Measurements from ENCODE around the gene TRIP12.
"Not testable (repeated sequence)": the region's sequence is repeated elsewhere in the genome, so short reads cannot be mapped to it uniquely, and the experiment has no call there.

TRIP12 gene

DNA sequence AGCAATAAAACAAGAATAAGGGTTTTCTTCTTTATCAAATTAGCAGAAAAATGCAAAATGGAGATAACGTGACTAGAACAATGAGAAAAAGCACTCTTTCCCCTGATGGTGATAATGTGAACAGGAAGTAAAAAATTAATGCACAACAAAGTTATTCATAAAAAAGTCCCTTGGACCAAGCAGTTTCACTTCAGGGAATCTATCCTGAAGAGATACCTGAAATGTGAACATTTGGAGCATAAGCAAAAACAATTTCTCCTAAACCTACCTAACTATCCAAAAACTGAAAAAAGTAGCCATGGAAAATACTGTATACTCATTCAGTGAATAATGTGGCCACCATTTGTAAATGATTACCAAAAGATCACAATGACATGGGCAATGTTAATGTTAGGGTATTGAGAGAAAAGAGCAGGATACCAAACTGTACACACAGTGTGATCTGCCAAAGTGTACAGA, 48.7 kb downstream of the TRIP12 start:
- no peak for DNase-seq

DNA sequence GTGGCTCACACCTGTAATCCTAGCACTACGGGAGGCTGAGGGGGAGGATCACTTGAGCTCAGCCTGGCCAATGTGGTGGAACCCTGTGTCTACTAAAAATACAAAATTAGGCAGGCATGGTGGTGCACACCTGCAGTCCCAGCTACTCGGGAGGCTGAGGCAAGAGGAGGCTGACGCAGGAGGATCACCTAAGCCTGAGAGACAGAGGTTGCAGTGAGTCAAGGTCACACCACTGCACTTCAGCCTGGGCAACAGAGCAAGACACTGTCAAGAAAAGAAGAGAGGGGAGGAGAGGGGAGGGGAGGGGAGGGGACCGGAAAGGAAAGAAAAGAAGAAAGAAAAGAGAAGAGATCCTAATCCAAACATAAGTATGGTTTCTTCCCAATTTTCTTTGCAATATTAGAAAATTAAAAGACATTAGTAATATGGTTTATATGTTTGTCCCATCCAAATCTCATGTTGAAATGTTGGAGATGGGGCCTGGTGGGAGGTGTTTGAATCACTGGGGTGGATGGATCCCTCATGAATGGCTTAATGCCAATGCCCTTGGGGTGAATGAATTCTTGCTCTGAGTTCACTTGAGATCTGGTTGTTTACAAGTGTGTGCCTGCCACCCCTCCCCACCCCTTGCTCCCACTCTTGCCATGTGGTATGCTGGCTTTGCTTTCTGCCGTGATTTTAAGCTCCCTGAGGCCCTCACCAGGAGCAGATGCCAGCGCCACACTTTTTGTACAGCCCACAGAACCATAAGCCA, 50.7 kb downstream of the TRIP12 start:
- no peak for DNase-seq

DNA sequence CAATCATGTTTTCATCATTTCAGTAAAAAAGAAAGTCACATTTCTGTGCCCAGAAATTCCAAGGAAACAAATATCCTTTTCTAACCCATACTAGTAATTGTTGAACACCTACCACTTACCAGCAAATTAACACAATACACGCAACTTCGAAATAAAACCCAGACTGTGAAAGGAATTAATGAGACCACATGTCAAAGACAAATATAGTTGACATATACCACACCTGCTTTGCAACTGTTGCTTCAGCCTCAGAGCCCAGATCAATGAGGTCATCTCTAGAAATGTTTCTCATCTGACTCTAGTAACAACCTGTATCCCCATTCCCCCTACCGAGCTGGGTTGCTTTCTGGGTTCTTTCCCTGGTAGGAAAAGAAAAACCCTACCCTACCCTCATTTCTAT, 52.6 kb downstream of the TRIP12 start:
- DNase-seq, result no peak

DNA sequence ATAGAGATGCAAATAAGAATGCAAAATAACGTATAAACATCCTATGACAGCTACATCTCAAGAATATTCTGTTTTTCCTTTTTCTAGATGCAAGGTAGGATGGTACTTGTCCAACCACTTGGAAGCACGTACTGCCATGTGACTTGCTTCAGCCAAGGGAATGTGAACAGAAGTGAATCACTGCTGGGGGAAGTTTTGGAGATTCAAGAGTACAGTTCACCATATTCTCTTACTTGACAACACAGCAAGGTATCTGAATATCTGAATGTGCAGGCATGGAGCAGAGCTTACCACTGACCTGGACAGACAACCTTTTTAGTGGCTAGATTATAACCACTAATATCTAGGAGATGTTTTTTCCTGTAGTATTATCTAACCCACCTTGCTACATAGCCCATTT, 53.0 kb downstream of the TRIP12 start:
- DNase-seq, result no peak

DNA sequence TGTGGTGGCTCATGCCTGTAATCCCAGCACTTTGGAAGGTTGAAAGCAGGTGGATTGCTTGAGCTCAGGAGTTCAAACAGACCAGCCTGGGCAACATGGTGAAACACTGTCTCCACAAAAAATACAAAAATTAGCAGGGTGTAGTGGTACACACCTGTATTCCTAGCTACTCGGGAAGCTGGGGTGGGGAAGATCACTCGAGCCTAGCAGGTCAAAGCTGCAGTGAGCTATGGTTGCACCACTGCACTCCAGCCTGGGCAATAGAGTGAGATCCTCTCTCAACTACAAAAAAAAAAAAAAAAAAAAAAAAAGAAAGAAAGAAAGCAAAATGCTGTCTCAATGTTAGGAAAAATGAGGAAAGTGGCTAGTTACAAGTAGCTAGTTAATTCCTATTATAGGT, 56.8 kb downstream of the TRIP12 start:
- no peak for DNase-seq

DNA sequence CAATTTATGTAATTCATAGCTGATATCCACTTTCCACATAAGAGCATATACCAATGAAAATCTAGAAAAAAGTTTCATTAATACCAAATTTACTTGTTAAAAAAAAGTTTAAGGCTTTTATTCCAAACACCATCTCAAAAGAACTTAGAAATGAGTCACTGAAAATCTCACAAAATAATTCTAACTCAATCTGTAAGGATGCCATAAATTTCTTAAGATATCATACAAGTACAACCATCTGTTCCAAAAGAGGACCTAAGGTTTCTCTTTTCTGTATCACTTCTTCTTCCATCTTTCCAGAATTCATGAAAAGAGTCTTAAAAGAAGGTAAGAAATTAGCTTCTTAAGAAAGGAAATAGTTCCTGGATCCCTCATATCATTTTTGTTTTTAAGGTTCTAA, 60.4 kb downstream of the TRIP12 start:
- DNase-seq, result no peak

DNA sequence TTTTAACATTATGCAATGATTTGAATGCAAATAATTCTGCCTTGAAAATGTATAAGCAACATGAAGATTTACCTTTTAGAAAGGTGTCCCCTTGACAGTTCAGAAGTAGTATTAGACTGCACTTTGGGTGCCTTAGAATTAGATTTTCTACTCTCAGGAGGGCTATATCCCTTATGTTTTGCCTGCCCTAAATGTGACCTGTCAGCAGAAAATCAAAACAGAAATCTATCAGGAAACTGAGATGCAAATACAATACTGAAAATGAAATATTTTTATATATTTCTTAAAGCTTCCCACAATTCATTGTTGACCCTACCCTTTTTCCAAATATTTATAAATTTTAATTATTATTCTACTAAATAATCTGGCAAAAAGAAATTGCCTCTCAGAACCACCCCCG, 61.5 kb downstream of the TRIP12 start:
- DNase-seq, result no peak

DNA sequence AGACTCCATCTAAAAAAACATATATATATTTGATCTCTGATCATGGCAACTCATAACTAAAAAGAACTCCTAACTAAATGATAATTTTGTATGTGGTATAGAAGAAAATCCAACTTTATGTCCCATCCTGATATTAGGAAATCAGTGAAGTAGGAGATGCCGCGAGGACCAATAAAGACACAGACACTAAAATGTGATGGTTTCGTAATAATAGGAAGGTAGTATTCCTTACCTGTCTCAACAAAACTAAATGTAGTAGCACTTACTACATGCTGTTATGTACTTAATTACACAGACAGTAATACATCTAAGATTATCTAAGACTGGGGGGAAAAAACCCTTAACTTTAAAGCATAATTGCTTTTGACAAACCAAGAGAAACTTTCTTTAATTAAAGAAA, 63.5 kb downstream of the TRIP12 start:
- no peak for DNase-seq

DNA sequence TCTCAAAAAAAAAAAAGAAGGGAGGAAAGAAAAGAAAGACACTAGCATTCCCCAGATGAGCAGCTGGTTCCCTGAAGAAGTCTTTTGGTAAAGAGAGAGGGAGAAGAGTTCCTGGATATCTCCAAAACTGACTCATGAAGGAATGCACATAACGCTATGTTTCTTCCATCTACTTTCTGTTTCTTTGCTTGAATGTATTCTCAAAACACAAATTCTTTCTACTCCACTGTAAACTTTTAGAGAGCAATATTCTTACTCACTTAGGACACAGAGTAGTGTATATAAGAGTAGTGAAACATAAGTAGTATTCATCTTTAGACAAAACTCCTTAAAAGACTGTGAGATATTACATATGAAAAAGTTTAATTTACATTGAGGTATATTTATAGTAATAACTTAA, 64.2 kb downstream of the TRIP12 start:
- no peak for DNase-seq

DNA sequence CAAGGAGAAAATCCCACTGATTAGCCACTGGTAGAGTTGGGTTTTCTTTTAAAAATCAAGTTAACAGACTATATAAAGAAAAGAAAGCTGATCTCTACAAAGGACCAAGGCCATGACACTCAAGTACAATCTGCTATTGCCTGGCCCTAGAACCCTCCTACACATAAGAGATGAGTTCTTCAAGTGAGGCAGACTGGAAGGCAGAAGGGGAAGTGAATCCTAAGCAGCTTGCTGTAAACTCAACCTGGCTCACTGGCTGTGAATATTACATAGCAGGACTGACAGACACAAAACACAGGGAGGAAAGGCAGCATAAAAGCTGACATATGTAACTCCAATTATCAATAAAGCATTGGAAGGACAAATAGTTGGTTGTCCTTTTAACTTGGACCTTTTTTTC, 65.4 kb downstream of the TRIP12 start:
- DNase-seq, result no peak

DNA sequence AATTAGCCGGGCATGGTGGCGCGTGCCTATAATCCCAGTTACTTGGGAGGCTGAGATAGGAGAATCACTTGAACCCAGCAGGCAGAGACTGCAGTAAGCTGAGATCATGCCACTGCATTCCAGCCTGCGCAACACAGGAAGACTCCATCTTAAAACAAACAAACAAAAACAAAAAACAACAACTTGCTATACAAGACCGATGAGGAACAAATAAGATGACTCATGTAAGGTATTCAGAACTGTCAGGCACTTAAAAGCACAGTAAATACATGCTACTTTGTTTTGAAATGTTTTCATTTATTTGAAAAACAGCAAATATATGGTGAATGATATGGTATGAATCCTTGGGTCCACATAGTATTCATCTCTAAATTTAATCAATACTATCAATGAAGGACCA, 66.7 kb downstream of the TRIP12 start:
- no peak for DNase-seq

DNA sequence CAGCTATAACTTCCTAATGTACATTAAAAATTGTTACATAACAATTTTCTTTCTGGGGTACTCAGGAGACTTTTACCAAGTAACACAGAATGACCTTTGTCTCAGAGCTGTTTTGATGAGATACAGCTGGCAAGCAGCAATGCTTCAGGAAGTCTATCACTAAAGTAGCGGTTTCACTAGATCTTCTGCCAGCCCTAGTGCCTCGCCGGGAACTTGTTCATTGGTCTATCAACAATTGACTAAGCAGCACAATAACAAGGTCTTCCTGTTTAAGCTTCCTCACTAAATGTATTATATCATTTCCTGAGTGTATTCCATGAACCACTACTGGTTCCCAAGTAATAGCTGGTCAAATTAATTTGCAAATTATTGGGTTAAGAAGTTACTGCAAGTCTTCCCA, 69.2 kb downstream of the TRIP12 start:
- DNase-seq, result peak; percentile 73

DNA sequence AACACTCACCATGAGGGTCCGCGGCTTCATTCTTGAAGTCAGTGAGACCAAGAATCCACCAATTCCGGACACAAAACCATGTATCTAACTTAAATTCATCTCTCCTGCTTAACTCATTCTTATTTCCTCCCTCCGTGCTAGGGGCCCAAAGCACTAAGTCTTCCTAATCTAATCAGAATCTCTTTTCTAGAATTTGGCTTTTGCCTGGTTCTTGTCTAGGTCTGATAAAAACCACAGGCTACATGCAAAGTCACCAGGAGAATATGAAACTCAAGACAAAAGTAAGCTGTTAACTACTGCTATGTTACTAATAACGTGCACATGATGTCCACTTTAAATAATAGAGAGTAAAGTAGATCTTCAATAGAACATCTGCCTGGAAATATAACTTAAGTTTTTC, 69.9 kb downstream of the TRIP12 start:
- no peak for DNase-seq

DNA sequence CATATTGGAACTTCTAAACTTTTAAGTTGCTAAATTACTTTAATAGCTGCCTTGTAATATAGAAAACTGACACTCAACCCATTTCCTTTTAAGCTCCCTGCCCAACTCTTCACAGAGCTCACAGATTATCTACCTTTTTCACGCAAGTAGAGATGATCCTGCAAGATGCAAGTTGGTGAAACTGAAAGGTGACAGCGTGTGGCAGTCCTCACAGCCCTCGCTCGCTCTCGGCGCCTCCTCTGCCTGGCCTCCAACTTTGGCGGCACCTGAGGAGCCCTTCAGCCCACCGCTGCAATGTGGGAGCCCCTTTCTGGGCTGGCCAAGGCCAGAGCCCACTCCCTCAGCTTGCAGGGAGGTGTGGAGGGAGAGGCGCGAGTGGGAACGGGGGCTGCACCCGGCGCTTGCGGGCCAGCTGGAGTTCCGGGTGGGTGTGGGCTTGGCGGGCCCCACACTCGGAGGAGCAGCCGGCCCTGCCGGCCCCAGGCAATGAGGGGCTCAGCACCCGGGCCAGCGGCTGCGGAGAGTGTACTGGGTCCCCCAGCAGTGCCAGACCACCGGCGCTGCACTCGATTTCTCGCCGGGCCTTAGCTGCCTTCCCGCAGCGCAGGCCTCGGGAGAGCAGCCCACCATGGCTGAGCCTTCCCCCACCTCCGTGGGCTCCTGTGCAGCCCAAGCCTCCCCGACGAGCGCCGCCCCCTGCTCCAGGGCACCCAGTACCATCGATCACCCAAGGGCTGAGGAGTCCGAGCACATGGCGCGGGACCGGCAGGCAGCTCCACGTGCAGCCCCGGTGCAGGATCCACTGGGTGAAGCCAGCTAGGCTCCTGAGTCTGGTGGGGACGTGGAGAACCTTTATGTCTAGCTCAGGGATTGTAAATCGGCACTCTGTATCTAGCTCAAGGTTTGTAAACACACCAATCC, 71.2 kb downstream of the TRIP12 start:
- not testable (repeated sequence) for DNase-seq

DNA sequence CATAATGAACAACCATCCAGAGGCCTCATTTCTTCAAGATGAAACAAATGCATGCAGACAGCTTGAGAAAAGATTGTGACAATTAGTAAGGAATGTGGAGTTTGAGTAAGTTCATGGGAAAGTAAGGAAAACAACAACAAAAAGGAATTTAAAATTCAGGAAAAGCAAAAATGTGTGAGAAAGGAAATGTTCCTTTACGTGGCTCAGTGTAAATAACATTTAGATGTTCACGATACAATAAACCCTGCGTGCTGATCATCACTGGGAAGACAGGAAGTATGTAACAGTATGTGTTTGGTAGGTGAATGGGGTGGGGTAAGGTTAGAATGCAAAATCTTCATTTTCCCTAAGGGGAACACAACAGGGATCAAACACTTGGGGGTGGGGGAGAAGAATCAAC, 72.7 kb downstream of the TRIP12 start:
- no peak for DNase-seq

DNA sequence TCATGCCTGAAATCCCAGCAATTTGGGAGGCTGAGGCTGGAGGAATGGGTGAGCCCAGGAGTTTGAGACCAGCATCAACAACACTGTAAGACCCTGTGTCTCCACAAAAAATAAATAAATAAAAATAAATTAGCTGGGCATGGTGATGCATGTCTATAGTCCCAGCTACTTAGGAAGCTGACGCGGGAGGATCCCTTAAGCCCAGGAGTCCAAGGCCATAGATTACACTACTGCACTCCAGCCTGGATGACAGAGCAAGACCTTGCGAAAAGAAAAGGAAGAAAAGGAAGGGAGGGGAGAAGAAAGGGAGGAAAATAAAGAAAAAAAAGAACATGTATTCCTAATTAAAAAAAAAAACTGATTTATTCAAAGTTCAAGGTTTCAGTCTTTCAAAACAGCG, 78.2 kb downstream of the TRIP12 start:
- no peak for DNase-seq

DNA sequence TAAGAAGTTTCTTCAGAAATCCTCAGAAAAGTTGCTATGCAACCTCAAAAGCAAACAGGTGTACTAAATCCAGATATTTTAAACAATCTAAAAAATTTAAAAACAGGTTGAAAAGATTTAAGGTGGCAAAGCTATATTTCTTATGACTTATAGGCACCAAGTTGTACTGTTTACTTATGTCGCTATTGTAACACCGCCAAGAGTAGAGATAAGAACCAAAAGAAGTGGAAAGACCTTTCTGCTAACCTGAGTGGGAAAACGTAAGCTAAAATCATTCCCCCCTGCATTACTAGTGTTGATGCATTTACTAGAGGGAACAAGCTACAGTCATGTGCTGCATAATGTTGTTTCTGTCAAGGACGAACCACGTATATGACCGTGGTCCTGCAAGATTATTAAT, 83.1 kb downstream of the TRIP12 start:
- DNase-seq, result no peak

DNA sequence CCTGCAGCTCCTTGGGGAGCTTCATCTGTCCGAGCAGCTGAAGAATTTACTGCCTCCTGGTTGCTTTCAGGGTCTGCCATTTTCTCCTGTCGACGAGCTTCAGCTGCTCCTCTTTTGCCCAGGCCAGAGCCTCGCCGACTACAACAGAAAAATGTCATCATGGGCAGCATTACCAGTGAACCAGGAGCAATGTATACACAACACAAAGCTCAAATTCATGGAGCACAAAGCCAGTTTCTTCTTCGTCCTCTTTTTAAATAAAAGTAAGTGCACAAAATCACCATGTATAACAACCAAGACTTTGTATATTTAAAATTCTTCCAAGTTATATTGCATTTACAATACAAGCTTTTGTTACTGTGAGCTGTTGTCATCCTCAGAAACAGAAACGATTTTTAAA, 85.0 kb downstream of the TRIP12 start:
- DNase-seq, result no peak

DNA sequence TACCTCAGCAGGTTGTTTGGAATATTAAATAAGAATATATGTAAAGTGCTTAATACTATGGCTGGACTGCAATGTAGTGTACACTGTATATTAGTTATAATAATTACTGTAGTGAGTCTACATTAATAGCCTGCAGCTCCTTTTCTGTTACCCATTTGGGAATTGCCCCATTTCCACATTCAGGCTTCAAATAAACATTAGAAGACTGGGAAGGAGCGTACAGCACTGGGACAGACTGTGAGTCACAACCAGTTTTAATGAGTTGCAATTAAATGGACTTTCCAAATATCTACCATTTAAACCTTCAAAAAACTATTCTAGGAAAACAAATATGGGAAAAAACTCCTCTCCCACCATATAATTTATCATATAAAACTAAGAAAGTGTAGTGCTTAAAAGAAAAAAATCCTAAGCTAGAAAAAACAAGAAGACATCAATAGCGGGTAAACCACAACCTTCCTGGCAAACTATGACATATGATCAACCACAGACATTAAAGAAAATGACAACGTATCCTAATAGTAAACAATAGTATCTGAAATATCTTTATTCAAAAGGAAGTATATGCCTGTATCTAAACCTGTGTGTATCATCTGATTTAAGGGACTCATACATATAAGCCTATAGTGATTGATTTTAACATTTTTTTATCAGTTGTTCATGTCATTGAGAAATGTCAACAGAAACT, 86.1 kb downstream of the TRIP12 start:
- DNase-seq, result no peak

DNA sequence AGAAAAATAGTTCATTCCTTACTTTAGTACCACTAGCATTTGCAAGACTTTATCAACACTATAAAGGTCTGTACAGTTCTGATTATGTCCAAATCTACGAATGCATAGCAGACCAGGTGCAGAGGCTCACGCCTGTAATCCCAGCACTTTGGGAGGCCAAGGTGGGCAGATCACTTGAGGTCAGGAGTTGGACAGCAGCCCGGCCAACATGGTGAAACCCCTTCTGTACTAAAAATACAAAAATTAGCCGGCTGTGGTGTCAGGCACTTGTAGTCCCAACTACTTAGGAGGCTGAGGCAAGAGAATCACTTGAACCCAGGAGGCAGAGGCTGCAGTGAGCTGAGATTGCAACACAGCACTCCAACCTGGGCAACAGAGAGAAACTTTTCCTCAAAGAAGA, 87.4 kb downstream of the TRIP12 start:
- not testable (repeated sequence) for DNase-seq

DNA sequence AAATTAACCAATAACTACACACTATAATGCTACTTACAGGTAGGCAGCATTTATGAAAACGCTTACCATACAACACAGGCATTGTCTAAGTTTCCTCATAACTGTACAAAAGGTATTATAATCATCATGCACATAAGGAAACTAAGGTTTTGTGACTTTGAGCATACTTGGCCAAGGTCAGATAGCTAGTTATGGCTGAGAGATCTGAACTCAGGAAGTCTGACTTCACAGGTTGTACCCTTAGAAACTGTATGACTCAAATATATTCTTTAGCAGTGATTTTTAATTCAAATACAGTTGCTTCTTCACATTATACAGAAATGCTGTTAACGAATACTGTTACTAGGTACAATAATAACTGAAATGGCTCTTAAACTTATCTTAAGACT, 89.3 kb downstream of the TRIP12 start:
- no peak for DNase-seq

DNA sequence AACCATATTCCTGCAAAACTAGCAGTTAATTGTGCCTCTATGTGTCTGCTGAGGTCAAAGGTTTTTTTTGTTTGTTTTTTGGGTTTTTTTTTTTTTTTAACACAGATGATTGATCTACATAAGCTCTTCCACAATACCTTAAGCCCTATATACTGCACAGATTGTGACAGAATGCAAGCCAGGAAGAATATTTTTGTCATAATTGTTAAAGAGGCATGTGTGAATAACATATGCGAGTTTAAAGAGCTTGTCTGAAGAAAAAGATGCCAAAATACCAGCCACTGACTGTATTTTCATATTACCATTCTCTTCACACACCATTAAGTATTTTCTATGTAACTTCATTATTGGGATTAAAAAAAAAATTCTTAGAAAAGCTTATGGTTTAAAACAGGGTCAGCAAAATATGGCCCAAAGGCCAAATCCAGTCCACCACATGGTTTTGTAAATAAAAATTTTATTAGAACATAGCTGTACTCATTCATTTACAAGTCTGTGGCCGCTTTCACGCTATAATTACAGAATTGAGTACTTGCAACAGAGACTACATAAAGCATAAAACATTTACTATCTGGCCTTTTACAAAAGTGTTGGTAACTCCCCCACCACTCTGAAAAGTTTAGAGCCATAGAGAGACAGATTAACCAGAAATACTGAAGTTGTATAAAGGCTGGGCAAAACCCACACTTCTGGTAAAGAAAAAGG, 89.9 kb downstream of the TRIP12 start:
- DNase-seq, result no peak

DNA sequence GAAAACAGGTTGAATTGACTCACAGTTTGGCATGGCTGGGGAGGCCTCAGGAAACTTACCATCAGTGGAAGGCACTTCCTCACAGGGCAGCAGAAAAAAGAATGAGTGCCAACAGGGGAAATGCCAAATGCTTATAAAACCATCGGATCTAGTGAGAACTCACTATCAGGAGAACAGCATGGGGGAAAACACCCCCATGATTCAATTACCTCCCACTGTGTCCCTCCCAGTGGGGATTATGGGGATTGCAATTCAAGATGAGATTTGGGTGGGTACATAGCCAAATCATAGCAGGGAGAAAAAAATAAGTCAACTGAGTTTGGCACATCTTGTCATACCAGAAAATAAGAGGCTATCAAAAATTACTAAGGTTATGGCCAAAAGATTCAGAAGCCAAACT, 96.3 kb downstream of the TRIP12 start:
- DNase-seq, result no peak

All from HCEC 1CT (cell line).